UCSD-AML1 (cell line): ENCODE data around the gene DPP9.
"Not testable (repeated sequence)": the region's sequence is repeated elsewhere in the genome, so short reads cannot be mapped to it uniquely, and the experiment has no call there.

Source experiments
- DNase-seq: peaks from one replicate; lab custom pipeline; 2025; ENCODE audit not compliant: unreplicated experiment; lab: John Stamatoyannopoulos, UW

DPP9 gene

DNA sequence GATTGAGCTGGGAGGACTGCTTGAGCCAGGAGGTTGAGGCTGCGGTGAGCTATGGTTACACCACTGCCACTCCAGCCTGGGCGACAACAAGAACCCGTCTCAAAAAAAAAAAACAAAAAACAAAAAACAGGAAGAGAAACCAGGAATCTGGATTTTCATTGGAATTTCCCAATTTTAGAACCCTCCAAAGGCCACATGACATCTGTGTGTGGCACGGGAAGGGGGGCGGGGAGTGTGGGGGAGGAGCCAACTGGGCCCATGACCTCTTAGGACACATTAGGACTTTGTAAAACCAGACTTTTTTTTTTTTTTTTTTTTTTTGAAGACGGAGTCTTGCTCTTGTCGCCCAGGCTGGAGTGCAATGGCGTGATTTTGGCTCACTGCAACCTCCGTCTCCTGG lies 32.3 kb downstream of the DPP9 start:
- DNase-seq = no peak

DNA sequence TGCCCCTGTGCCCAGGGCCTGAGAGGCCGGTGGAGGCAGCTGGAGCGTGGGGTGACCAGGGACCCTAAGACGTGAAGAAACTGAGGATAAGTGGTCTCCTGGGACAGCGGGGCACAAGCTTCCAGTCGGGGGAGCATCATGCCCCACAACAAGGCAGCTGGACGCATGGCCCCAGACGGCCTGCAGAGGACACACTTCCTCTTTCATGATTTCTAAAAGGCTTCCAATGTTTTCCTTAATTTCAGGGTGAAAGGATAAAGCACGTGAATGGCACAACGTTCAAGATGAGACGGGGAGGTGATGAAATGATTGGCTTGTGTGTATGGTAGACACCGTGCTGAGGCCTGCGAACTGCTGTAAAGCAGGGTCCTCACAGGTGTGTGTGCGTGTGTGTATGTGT lies 33.3 kb downstream of the DPP9 start:
- DNase-seq = no peak

DNA sequence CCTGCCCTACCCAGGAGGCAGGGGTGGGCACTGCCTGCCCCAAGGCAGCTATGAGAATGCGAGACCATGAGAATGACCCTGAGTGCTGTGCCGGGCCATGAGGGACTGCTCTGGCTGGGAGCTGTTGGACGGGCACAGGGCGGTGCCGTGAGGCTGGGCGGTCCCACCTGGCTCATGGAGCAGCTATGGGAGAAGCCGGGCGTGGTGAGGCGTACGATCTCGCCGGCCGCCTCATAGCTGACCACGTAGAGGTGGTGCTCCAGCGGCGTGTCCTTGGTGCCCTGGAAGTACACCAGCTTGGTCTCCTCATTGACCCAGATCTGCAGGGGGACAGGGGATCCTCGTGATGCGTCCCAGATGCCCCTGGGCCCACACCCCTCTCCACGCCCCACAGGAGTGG lies 34.2 kb downstream of the DPP9 start:
- no peak for DNase-seq

DNA sequence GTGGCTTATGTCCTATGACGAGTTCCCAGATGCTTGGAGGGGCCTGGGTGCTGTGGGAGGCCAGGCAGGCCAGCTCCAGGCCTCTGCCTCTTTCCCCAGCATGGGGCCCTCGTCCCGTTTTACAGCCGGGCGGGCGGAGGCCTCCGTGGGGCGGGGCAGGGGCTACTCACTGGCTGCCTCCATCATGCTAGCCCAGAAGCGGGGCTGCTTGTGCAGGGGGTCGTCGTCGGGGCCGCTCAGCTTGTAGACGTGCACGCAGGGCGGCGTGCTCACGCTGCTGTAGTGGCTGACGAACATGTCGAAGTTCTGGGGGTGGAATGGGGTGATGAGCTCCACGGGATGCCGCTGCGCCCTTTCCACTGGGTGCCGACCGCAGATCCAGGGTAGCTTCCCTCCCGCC lies 35.1 kb downstream of the DPP9 start:
- no peak for DNase-seq

DNA sequence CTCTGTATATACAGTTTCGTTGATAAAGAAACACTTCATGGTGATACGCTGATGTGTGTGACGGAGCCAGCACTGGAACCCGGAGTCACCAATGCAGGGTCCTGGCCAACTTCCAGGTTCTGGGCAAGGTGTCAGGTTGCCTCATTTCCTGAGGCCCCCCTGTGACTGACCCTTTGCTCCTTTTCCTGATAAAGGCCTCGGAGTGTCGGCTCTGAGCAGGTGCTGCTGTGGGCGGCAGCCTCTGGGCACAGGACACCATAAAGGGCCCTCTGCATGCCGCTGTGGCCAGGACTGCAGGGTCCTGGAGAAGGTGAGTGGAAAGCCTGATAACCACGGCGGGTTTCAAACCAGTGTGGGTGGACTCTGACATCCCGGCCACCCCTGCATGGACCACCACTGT lies 36.2 kb downstream of the DPP9 start:
- no peak for DNase-seq

DNA sequence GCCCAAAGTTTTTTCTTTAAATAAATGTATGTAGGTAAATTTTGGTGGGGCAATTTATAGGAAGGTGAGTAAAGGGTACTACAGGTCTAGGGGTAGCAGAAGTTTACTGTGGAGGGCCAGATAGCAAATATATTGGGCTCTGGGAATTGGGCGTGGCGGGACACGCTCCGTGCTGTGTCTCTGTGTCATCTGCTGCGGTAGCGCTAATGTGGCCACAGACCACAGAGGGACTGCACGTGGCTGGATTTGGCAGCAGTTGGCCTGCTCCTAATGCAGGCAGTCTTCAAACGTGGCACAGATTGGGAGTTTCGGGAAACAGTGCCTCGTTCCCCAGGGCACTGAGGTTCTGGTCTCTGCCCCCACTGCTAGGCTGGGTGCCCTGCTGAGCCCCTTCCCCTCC lies 36.9 kb downstream of the DPP9 start:
- no peak for DNase-seq

DNA sequence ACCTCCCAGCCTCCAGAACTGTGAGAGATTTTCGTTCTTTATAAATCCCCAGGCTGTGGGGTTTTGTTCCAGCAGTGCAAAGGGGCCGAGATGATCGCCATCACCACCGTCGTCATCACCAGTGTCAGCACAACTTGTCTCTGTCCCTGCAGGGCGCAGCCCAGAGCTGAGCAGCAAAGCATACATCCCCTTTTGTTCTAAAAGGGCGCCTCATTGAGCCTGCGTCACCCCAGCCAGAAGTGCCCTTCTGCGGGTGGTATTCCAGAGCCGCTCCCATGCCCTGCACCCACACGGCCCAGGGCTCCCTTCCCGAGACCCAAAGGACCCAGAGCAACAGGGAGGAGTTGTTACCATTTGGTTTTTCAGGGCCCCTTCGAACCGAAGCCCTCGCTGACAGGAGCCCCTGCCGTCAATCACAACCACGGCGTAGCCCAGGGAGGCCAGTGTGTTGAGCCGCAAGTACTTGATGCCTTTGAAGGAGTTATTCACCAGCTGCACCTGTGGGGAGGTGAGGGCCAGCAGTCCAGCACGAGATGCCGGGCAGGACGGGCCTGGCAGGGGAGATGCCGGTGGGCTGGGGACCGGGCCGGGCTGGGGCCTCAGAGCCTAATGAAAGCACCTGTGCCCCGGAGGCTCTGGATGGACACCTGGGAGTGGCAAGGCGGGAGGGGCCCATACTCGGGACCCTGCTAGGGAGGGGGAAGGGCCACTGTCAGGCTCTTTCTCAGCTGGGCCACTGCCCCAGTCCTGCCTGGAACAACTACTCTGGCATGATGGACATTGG lies 39.1 kb downstream of the DPP9 start:
- DNase-seq = no peak

DNA sequence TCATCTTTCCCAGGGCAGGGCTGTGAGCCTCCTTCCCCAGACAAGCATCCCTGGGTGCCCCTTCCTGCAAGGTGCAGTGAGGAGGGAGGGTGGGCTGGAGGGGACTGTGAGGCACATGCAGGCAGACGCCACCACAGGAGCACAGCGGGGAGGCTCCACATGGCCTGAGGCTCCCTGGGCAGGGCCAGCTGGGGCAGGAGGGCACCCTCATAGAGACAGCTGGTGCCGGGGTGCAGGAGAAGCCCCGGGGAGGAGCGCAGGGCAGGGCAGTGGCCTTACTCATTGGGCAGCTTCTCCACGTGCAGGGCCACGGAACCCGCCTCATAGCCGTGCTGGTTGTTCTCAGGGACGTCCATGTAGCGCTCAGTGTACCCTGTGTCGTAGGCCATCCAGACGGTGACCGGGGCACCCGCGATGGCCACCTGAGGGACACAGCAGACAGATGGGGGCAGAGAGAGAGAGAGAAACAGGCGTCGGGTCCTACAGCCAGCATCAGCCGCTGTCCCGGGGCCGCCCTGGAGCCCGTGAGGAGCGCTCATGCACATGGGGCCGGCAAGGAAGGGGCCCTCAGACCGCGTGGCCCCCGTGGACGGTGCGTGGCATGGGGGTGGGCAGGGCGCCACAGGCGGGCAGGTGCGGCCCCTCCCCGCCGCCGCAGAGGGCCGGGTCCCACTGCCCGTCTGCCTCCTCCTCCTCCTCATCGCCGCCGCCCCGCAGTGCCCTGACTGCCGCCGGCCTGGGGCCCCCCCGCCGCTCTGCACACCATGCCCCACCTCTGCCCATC lies 41.0 kb downstream of the DPP9 start:
- no peak for DNase-seq

DNA sequence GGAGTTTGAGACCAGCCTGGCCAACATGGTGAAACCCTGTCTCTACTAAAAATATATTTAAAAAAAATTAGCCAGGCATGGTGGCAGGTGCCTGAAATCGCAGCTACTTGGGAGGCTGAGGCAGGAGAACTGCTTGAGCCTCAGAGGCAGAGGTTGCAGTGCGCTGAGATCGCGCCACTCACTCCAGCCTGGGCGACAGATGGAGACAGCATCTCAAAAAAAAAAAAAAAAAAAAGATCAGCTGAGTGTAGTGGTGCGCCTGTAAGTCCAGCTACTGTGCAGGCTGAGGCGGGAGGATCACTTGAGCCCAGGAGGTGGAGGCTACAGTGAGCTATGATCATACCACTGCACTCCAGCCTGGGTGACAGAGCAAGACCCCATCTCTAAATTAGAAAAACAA lies 43.6 kb downstream of the DPP9 start:
- DNase-seq = not testable (repeated sequence)

DNA sequence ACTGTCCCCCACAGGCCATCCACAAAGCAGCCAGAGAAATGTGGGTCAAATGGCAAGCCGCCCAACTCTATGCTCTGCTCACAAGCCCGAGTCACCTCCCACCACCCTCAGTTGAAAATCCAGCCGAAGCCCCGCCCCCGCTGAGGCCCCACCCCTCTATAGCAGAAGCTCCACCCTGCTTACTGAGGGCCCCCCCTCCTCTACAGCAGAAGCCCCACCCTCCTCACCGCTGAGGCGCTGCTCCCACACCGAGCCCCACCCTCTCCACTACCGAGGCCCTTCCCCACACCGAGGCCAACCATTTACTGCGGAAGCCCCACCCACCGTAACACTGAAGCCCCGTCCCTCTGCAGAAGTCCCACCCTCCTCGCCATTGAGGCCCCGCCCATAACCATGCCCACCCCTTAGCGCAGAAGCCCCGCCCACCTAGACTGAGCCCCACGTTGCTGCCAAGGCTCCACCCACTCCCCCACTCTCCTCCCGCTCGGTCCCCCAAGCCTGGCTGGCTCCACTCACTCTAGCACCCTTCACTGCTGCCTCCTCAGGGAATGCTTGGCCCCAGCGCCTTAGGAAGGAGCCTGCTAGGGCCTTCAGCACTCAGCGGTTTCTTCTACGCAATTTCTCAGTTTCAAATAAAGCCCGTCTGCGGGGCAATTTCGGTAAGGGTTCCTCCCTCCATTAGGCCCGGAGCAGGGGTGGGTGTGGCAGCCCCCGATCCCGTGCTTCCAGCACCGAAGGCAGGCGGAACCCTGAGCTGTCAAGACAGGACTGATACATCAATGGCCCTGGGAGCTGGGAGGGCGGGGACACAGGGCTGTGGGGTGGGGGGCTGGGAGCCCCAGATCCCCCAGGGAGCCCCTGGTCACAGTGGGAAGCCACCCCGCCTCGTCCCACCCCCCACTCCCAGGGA lies 44.5 kb downstream of the DPP9 start:
- no peak for DNase-seq

DNA sequence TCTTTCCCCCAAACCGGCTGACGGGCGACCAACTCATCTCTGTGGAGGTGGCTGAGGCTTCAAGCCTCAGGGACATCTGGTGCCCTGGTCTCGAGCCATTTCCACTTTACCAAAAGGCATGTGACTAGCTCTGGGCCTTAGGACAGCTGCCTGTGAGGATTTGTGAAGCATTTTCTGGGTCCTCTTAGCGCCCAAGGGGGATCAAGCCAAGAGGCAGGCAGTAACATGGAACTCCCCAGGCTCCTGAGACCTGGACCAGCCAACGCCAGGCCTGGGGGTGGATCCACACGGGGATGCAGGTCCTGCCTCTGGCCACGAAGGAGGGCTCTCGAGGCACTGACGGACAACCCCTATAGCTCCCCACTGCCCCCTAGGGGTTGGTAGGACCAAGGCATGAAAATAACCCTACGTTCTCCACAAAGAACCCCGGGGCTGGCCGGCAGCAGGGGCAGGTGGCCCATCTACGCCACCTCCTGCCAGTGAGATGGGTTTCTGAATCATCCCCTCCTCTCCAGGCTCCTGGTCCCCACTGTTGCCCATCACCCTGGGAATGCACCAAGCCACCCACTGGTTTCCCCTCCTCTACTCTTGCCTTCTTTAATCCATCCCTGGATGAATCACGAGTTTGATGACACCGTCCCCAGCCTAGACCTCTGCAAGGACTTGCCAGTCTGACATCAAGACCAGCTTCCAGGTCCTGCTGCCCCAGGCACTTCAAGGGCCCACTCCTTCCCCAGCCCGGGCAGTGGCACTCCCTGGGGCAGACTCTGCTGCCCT lies 46.5 kb downstream of the DPP9 start:
- peak; percentile 29 for DNase-seq

DNA sequence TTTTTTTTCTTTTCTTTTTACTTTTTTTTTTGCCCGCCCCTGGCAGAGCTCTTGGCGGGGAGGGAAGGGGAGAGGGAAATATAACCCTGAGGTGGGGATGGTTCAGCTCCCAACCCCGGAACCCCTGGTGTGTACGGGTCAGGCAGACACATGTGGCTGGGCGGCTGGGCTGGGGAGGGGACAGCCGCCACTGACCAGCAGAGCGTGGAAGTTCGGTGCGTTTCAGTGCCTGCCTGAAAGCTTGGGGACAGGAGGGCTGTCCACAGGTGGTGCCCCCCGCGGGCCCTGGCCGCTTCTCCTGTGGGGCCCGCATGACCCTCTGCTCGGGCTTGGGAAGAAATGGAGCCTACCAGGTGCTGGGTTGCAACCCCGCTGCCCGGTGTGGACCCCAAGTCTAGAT lies 48.3 kb downstream of the DPP9 start:
- no peak for DNase-seq

DNA sequence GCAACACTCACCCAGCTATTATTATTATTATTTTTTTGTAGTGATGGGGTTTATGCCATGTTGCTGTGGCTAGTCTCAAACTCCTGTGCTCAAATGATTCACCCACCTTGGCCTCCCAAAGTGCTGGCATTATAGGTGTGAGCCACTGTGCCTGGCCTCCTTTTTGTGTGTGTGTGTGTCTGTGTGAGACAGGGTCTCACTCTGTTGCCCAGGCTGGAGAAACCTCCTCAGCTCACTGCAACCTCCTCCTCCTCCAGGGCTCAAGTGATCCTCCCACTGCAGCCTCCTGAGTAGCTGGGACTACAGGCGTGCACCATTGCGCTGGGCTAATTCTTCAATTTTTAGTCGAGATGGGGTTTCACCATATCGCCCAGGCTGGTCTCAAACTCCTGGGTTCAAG lies 49.9 kb downstream of the DPP9 start:
- no peak for DNase-seq

DNA sequence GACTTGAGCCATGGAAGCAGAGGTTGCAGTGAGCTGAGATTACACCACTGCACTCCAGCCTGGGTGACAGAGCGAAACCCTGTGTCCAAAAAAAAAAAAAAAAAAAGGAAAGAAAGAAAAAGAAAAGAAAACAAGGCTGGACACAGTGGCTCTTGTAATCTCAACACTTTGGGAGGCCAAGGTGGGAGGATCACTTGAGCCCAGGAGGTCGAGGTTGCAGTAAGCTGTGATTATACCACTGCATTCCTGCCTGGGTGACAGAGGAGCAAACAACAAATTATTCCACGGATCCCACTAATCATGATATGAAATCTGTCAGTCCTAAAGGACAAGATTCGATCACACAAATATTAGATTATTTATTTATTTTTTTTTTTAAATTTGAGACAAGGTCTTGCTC lies 50.4 kb downstream of the DPP9 start:
- DNase-seq = no peak

DNA sequence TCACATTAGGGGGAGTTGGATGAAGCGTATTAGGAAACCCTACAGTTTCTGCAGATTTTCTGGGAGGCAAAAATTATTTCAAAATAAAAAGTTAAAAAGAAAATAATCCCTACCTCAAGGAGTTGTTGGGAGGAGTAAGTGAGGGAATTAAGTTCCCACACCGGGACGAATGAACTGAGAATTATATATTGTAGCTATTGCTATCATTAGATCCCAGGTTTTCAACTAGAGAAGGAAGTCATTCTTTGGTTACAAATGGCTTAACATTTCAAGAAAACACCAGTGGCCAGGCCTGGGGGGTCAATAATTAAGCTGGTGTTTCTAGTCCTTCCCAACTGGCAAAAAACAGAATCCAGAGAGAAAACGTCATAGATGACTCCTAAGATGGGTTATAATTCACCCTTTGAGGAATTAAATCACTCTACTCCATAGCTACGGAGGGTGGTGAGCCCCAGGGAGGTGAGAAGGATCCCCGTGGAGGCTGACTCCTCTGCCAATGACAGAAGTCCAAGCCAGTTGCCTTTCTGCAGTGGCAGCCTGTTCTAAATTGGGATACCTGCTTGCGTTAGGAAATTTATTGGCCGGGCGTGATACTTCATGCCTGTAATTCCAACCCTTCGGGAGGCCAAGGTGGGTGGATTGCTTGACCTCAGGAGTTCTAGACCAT lies 52.3 kb downstream of the DPP9 start:
- no peak for DNase-seq

DNA sequence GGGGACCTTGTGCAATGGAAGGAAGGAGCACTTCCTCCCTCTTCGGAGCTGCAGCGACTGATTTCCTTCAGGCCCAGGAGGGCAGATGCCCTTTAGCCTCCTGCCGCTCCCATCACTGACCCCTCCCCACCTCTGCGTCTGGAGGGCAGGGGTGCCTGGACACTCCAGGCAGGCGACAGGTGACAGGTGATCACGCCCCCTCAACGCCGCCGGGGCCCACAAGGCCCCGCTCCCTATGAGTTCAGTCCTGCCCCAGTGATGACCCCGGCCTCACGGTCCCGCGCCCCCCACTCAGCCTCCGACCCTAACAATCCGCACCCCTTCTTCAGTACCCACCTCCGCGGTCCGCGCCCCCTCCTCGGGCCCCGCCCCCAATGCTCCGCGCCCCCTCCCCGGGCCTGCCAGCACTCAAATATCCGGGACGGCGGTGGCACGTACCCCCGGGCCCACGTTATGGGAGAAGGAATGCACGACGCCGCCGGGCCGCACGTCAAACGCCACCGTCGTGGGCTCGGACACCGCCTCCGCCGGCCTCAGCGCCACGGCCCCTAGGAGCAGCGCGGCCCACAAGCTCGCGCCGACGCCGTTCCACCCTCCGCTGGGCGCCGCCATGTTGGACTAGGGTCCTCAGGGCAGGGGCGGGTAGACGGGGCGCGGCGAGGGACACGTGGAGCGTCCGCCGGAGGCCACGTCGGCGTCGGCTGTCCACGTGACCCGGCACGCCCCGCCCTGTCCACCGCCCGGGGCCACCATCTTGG lies 53.7 kb downstream of the DPP9 start, which contains the start of gene MYDGF:
Gene MYDGF, minus strand, starts transcription at position 620 of the 758 bp plus-strand sequence. Its CDS starts 8 bp downstream, at position 612.
- DNase-seq = peak; percentile 92

DNA sequence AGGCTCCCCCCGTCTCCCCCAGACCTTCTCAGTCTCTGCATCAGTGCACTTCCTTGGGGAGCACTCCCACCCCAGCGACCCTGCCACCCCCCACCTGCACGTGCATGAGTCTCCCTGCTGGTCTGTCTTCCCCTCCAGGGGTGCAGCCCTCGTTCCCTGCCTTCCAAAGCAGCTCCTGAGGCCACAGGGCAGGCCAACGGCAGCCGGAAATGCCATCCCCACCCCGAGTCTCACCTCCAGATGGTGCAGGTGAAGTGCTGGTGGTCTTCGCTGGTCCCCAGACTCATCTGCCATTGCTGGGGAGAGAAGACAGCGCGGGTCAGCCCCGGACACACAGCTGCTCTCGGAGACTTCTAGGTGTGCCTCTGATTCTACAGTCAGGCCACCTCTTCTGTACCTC lies 59.0 kb downstream of the DPP9 start:
- no peak for DNase-seq

DNA sequence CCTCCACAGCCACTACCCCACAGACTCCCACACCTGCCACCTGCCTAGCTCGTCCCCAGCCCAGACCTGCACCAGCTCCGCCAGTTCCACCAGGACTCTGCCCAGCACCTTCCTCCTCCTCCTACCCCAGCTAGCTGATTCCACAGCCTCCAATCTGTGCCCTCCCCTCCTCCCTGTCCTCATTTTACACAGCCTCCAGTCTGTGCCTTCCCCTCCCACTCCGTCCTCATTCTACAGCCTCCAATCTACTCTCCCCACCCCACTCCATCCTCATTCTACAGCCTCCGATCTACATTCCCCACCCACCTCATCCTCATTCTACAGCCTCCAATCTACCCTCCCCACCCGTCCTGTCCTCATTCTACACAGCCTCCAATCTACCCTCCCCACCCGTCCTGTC lies 60.8 kb downstream of the DPP9 start:
- DNase-seq = no peak

DNA sequence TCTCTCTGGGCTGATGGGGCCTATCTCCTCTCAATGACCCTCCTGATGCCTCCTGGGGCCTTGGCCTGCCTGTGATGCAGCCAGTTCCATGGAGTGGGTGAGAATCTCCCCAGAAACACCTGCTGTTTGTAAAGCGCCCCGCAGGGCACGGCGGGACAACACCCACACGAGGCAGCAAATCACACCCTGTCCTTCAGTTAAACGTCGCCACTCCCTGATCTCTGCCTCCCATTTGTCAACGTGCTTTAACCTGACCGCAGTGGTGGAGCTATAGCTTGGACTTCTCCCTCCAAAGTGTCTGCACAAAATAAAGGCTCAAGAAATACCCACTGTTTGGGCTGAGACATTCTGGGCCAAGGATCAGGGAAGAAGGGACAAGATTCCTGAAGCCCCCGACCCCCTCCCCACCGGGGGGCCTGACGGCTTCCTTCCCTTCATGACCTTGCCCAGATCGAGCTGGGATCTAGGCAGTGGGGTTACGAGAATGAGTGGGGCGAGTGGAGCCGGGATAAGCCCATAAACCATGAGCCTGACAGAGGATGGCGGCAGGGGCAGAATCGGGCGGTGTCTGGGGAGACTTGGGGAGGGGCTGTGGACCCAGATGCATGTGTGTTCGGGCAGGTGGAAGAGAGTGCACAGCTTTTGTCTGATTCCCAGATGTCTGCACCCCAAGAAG lies 61.5 kb downstream of the DPP9 start:
- no peak for DNase-seq
